K562 (cell line): ENCODE results near the gene DNAJC17.

ENCODE experiments used
- GATAD2B ChIP-seq: fragments of 450-650 bp; IDR thresholded peaks from 2 replicates; pipeline ENCODE4 v1.6.1; 2017; ENCODE audit warnings: mild to moderate bottlenecking, borderline replicate concordance
- XRCC4 ChIP-seq: IDR thresholded peaks from one replicate; pipeline ENCODE4 v1.6.1; 2011; ENCODE audit not compliant: insufficient read depth, insufficient read length; ENCODE audit errors: extremely low read depth

DNA sequence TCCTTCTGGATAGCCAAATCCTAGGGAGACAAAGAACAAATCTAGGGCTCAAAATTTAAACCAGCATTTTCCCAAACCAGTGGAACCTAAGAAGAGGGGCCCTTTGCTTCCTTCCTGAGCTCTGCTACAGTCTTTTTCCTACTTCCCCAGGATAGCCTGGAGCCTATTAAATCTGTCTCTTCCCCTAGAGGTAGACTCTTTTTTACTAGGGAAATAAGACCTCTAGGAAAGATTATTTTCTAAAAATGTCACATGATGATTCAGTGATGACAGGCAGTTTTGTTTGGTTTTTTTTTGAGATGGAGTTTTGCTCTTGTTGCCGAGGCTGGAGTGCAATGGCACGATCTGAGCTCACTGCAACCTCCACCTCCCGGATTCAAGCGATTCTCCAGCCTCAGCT lies 70.7 kb downstream of the DNAJC17 start:
- TF ChIP-seq XRCC4 (no peak), GATAD2B (no peak)
